Endothelial cell of umbilical vein (primary cell): Measurements from ENCODE around the gene FABP2. TPM values are rescaled to one million over a fixed set of nuclear protein-coding genes. Genes with fewer than 3 reads are reported as not detected.
"Not testable (repeated sequence)": the region's sequence is repeated elsewhere in the genome, so short reads cannot be mapped to it uniquely, and the experiment has no call there.

Experiments used
- Bru-seq: library from RNA; stranded (reverse); fragments of 400-500 nt; gene quantifications from one replicate; lab custom pipeline; 2021; lab: Mats Ljungman, UMichigan
- BruChase-seq, 2 experiments: library from RNA; stranded (reverse); fragments of 400-500 nt; gene quantifications; one replicate each; lab custom pipeline; 2021; lab: Mats Ljungman, UMichigan
- BruUV-seq: library from RNA; stranded (reverse); fragments of 400-500 nt; replicated peaks from 2 replicates; lab custom pipeline; 2021; lab: Mats Ljungman, UMichigan
- CTCF ChIA-PET: fragments of 300-600, 350-600 bp; sonication (Branson Sonifier 250); formaldehyde crosslinking; loops from one replicate; lab custom pipeline; 2021; ENCODE audit warnings: antibody characterized with exemption, inconsistent platforms; lab: Charles Lee
- POLR2A ChIA-PET: fragments of 300-600, 350-600 bp; sonication (Branson Sonifier 250); formaldehyde crosslinking; loops from one replicate; lab custom pipeline; 2021; ENCODE audit warnings: antibody characterized with exemption, inconsistent platforms; lab: Charles Lee
- DNase-seq: peaks from one replicate; pipeline ENCODE4 v3.0.0-alpha.2; 2011; ENCODE audit warnings: low read depth, low spot score
- FAIRE-seq: peaks from 2 replicates; lab custom pipeline; 2011; peaks lifted over from hg19 to GRCh38; lab: Jason Lieb, UNC
- H2AFZ ChIP-seq: 2 replicates; pipeline ENCODE4 v1.6.0; 2012; ENCODE audit warnings: low read depth, low read length, control low read depth, inconsistent platforms
- H3K27ac ChIP-seq: 2 replicates; pipeline ENCODE4 v1.5.1; 2011; ENCODE audit warnings: low read depth, mild to moderate bottlenecking, control low read depth, low read length, moderate library complexity; ENCODE audit not compliant: insufficient read depth
- H3K27me3 ChIP-seq, 2 experiments: 2 replicates each; pipeline versions ENCODE4 v1.6.0 to v1.6.1; 2011; ENCODE audit warnings: low read length in 2 of 2, mixed read lengths in 1 of 2; ENCODE audit not compliant: control insufficient read depth in 2 of 2, insufficient read depth in 2 of 2
- H3K36me3 ChIP-seq, 2 experiments: 2 replicates in 1 of 2; 3 replicates in 1 of 2; pipeline ENCODE4 v1.5.1; 2011; ENCODE audit warnings: low read length in 2 of 2, mild to moderate bottlenecking in 1 of 2, moderate library complexity in 1 of 2; ENCODE audit not compliant: control insufficient read depth in 2 of 2, insufficient read depth in 2 of 2; ENCODE audit errors: extremely low read depth in 1 of 2
- H3K4me1 ChIP-seq: 3 replicates; pipeline ENCODE4 v1.5.1; 2011; ENCODE audit warnings: mild to moderate bottlenecking, low read length; ENCODE audit not compliant: control insufficient read depth, insufficient read depth; ENCODE audit errors: extremely low read depth
- H3K4me2 ChIP-seq: 2 replicates; pipeline ENCODE4 v1.6.1; 2011; ENCODE audit warnings: low read length, control low read depth, mixed read lengths; ENCODE audit not compliant: insufficient read depth
- H3K4me3 ChIP-seq, 3 experiments: fragments of 200-600 bp in 1 of 3; sonication (generic), shearing (Covaris generic) in 1 of 3; replicated peaks in 1 of 3; 2 replicates each; pipeline ENCODE4 v1.5.1; 2011 to 2016; ENCODE audit warnings: control low read depth in 3 of 3, low read length in 3 of 3, mild to moderate bottlenecking in 2 of 3, inconsistent platforms in 1 of 3, low read depth in 1 of 3, moderate library complexity in 1 of 3; ENCODE audit not compliant: insufficient read depth in 1 of 3
- H3K79me2 ChIP-seq: 2 replicates; pipeline ENCODE4 v1.6.0; 2012; ENCODE audit warnings: low read length, inconsistent platforms; ENCODE audit not compliant: control insufficient read depth, insufficient read depth
- H3K9ac ChIP-seq: replicated peaks from 2 replicates; pipeline ENCODE3; 2011; ENCODE audit warnings: low read length, control low read depth; ENCODE audit not compliant: insufficient read depth; ENCODE audit errors: extremely low read depth
- H3K9me1 ChIP-seq: replicated peaks from 3 replicates; pipeline ENCODE4 v1.6.0; 2011; ENCODE audit warnings: mild to moderate bottlenecking, low read length; ENCODE audit not compliant: control insufficient read depth, insufficient read depth; ENCODE audit errors: extremely low read depth
- H3K9me3 ChIP-seq: replicated peaks from 2 replicates; pipeline ENCODE4 v1.5.1; 2012; ENCODE audit warnings: low read length, inconsistent platforms; ENCODE audit not compliant: control insufficient read depth, insufficient read depth
- H4K20me1 ChIP-seq: replicated peaks from 2 replicates; pipeline ENCODE3; 2011; ENCODE audit warnings: mild to moderate bottlenecking, low read length; ENCODE audit not compliant: control insufficient read depth, insufficient read depth; ENCODE audit errors: extremely low read depth
- EZH2 ChIP-seq: IDR thresholded peaks from 2 replicates; pipeline ENCODE4 v1.6.1; 2012; ENCODE audit warnings: borderline replicate concordance, low read depth, mild to moderate bottlenecking, moderate library complexity, low read length, inconsistent platforms; ENCODE audit not compliant: severe bottlenecking
- FOS ChIP-seq: IDR thresholded peaks from 2 replicates; pipeline ENCODE4 v1.6.1; 2011; ENCODE audit warnings: mild to moderate bottlenecking, low read length, moderate library complexity, borderline replicate concordance; ENCODE audit not compliant: insufficient read depth
- GATA2 ChIP-seq: IDR thresholded peaks from 2 replicates; pipeline ENCODE4 v1.7.0; 2011; ENCODE audit warnings: low read depth, mild to moderate bottlenecking, moderate library complexity, mixed read lengths, low read length; ENCODE audit not compliant: insufficient read length, insufficient read depth
- JUN ChIP-seq: IDR thresholded peaks from 2 replicates; pipeline ENCODE4 v1.6.1; 2011; ENCODE audit warnings: borderline replicate concordance, low read depth; ENCODE audit not compliant: insufficient read length, insufficient read depth
- MAX ChIP-seq: IDR thresholded peaks from 2 replicates; pipeline ENCODE4 v1.6.1; 2011; ENCODE audit not compliant: insufficient read depth, insufficient read length
- MYC ChIP-seq: IDR thresholded peaks from one replicate; pipeline ENCODE4 v1.6.1; 2011; ENCODE audit warnings: mild to moderate bottlenecking, low read depth, low read length
- POLR2A ChIP-seq: IDR thresholded peaks from 2 replicates; pipeline ENCODE4 v1.6.1; 2012; ENCODE audit warnings: low read depth, mild to moderate bottlenecking, control low read depth, low read length
- POLR2AphosphoS5 ChIP-seq: IDR thresholded peaks from 2 replicates; pipeline ENCODE4 v1.6.1; 2012; ENCODE audit warnings: low read depth, mild to moderate bottlenecking, control low read depth, low read length, moderate library complexity; ENCODE audit not compliant: insufficient read depth
- dilution Hi-C: fragments of 300-500 bp; cut with MboI; formaldehyde crosslinking; loops from one replicate; pipeline ENCODE4 v1.15.0; 2019; ENCODE audit warnings: low sequenced_read_pairs; ENCODE audit not compliant: extremely low pct_ligation_motif_present
- intact Hi-C: fragments of 100-400 bp; cut with micrococcal nuclease; formaldehyde crosslinking; loops from one replicate; pipeline ENCODE4 v1.10.0; 2022
- long read RNA-seq: library from polyadenylated mRNA; stranded (forward); transcript quantifications from one replicate; pipeline ENCODE4 v2.0.0, GENCODE V29; 2021
- polyA minus RNA-seq, 3 experiments: library from RNA; depleted of rRNA, polyadenylated mRNA; stranded (reverse); fragments of >200 nt; gene quantifications; 1 replicate in 1 of 3; 2 replicates in 2 of 3; pipeline ENCODE4 v1.2.3, GENCODE V29; 2011
- polyA plus RNA-seq, 4 experiments: library from polyadenylated mRNA; depleted of rRNA in 3 of 4; stranded (reverse) in 3 of 4; unstranded in 1 of 4; fragments of >200 nt; gene quantifications; 2 replicates each; pipeline versions ENCODE4 v1.2.1 to v1.2.3, GENCODE V29; 2011 to 2012; ENCODE audit warnings: missing spikeins in 1 of 4
- total RNA-seq: library from RNA; stranded (reverse); gene quantifications from 2 replicates; pipeline ENCODE4 v1.2.3, GENCODE V29; 2021
- TF ChIP-seq, protein P1 (sequence below), 2 donors: IDR thresholded peaks; 1 replicate in 1 of 2; 2 replicates in 1 of 2; pipeline ENCODE4 v1.5.1; 2011; ENCODE audit warnings: low read length in 2 of 2, mild to moderate bottlenecking in 2 of 2, moderate library complexity in 2 of 2, control low read depth in 1 of 2, inconsistent platforms in 1 of 2, low read depth in 1 of 2; ENCODE audit not compliant: insufficient read depth in 1 of 2; ENCODE audit errors: extremely low read depth in 1 of 2

Gene FABP2
- total RNA-seq (not detected in 2 replicates), polyA plus RNA-seq (not detected in 2 replicates), polyA minus RNA-seq (not detected in 2 replicates), Bru-seq, nascent RNA (not detected), BruChase-seq, experiment 1, labeled RNA remaining after a 6-hour chase (not detected), BruChase-seq, experiment 2, labeled RNA remaining after a 2-hour chase (not detected)
- polyA plus RNA-seq (2011; cell fraction: cytosol; rRNA removed), result not detected in 2 replicates
- polyA plus RNA-seq (2011; cell fraction: nucleus; rRNA removed), result not detected in 2 replicates
- polyA plus RNA-seq (2012), result not detected in 2 replicates
- polyA minus RNA-seq (2011; cell fraction: cytosol; rRNA and poly(A)+ RNA removed), result not detected
- polyA minus RNA-seq (2011; cell fraction: nucleus; rRNA and poly(A)+ RNA removed), result not detected in 2 replicates
- long read RNA-seq, result 0 reads

DNA sequence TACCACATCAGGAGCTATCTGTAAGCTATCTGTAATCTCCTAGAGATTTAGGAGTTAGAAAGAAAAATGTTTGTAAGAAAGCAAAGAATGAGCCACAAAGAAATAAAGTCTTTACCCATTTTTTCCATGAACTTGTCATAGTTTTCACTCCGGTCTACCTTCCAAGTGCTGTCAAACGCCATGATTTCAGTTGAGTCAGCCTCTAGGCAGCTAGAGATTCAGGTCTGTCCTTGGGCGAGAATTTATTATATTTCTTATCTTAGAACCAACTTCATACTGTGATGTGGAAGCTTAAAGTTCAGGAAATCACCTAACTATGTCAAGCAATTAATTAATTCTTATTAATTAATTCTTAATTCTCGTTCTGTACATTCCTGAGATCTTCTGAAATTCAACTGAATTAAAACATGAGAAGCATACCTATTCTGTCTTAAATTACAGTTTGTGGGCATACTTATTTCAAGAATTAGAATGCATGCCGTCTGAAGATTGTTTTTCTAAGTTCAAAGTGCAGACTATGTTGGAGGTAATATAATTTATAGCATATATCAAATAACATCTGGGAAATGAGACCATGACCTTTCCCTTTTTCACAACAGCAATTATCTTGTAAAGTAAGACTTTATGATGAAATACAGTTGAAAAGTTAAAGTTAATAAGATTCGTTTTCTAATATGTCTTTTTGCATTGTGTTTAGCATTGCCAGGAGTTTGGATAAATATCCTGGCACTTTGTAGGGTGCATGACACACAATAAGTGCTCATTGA, at the start of gene FABP2:
FABP2 (minus strand) TSS at position 218 of the 767 bp plus-strand sequence; CDS start at position 182, 36 bp downstream.
- no peaks in the 10 kb centered on the region for H3K4me1 ChIP-seq
- no peak within 1 kb of the TSS for H3K4me3 ChIP-seq
- H3K27ac ChIP-seq, result no peak within 1 kb of the TSS
- no peaks in the 10 kb centered on the region for H3K79me2 ChIP-seq
- CTCF ChIA-PET, result interaction anchor here (1.5 to 2.4 kb wide), 2 partner anchors 305 to 734 kb away, joined by 3 to 10 read pairs; no protein-coding TSS in a partner anchor
- H4K20me1 ChIP-seq, result no peaks in the 10 kb centered on the region
- FAIRE-seq (no peak), DNase-seq (no peak)
- intact Hi-C loops (no loop called here), dilution Hi-C loops (no loop called here)
- H3K36me3 ChIP-seq, result no peaks in the 10 kb centered on the region
- no peaks in the 10 kb centered on the region for H3K9me1 ChIP-seq
- H3K9ac ChIP-seq, result no peak within 1 kb of the TSS
- BruUV-seq, result no TSS peak
- H3K4me2 ChIP-seq, result no peak within 1 kb of the TSS
- H2AFZ ChIP-seq, result no peak within 1 kb of the TSS
- H3K9me3 ChIP-seq, result no peaks in the 10 kb centered on the region
- peaks cover 0 to 11% of the 10 kb centered on the region in 2 experiments for H3K27me3 ChIP-seq
- no peak for TF ChIP-seq POLR2A
- TF ChIP-seq JUN, result no peak
- no peak for TF ChIP-seq EZH2
- no peak for TF ChIP-seq FOS
- TF ChIP-seq MYC, result no peak
- TF ChIP-seq, protein P1, sequence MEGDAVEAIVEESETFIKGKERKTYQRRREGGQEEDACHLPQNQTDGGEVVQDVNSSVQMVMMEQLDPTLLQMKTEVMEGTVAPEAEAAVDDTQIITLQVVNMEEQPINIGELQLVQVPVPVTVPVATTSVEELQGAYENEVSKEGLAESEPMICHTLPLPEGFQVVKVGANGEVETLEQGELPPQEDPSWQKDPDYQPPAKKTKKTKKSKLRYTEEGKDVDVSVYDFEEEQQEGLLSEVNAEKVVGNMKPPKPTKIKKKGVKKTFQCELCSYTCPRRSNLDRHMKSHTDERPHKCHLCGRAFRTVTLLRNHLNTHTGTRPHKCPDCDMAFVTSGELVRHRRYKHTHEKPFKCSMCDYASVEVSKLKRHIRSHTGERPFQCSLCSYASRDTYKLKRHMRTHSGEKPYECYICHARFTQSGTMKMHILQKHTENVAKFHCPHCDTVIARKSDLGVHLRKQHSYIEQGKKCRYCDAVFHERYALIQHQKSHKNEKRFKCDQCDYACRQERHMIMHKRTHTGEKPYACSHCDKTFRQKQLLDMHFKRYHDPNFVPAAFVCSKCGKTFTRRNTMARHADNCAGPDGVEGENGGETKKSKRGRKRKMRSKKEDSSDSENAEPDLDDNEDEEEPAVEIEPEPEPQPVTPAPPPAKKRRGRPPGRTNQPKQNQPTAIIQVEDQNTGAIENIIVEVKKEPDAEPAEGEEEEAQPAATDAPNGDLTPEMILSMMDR (IDR thresholded peaks at IDR 0.05; ENCODE audit: extremely low read depth in 1 of 2, insufficient read depth in 1 of 2, low read depth in 1 of 2, low read length in 2 of 2), result no peak
- no peak for TF ChIP-seq MAX
- TF ChIP-seq POLR2AphosphoS5, result no peak
- TF ChIP-seq GATA2, result no peak
- POLR2A ChIA-PET, result no interaction called here

GRCh38 chr4:119370951-119371683, 49.2 kb upstream of the FABP2 start:
- H3K36me3 ChIP-seq, dilution Hi-C loops, H3K9me3 ChIP-seq, H3K4me1 ChIP-seq, intact Hi-C loops, H4K20me1 ChIP-seq, DNase-seq, CTCF ChIA-PET, FAIRE-seq, H3K4me2 ChIP-seq, POLR2A ChIA-PET, H3K27ac ChIP-seq, BruUV-seq, H3K79me2 ChIP-seq, H2AFZ ChIP-seq, H3K9me1 ChIP-seq, H3K9ac ChIP-seq, H3K4me3 ChIP-seq, H3K27me3 ChIP-seq: not testable (repeated sequence)
